Measurements from ENCODE around the gene SLCO3A1. TPM values are rescaled to one million over a fixed set of nuclear protein-coding genes. Genes with fewer than 3 reads are reported as not detected.
"Not testable (repeated sequence)": the region's sequence is repeated elsewhere in the genome, so short reads cannot be mapped to it uniquely, and the experiment has no call there.

SLCO3A1 gene
- total RNA-seq, 1 donor from 2014 or later: 0.90 TPM

- no peak for DNase-seq (ENCODE audit: low read depth in 2 of 2)
These were observed 347.4 kb downstream of the SLCO3A1 start for GRCh38 chr15:92200891-92201290.

GRCh38 chr15:92205255-92205739 is 351.8 kb downstream of the SLCO3A1 start:
- no peak for DNase-seq (ENCODE audit: low read depth in 2 of 2)

GRCh38 chr15:92207601-92208000 is 354.1 kb downstream of the SLCO3A1 start:
- DNase-seq (ENCODE audit: low read depth in 2 of 2): not testable (repeated sequence)
